ENCODE results near the gene CTBS.

CTBS gene

DNA sequence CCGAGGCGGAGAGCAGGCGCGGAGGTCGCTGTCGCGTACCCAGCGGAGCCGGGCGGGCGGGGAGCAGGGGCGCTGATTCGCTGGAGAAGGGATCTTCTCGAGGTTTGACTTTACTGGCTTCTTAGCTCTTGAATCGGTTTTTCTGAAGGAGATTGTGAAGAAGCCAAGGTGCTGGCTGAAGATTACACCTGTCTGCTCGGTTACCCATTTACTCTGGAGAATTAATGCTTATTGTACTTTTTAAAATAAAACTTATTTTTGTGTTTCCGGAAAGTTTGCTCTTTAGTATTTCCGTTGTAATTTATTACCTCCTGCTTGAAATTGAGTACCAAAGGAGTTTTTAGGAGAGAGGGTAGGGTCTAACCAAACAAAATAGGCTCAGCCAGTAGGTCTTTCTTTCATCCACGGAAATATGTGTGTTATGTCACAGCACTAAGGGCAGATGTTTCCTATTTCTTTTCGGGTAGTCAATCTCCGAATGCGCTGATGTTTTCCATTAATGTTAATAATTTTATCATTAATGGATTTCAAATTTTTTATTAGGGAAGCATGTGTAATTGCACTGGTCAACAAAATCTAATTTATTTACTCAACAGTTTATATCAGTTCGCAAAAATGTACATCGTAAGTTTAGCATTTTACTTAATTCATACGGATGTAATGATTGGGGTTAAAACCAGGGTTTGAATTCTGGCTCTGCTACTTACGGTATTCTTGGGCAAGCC, 67.3 kb downstream of the CTBS start:
- TF ChIP-seq, protein P1, sequence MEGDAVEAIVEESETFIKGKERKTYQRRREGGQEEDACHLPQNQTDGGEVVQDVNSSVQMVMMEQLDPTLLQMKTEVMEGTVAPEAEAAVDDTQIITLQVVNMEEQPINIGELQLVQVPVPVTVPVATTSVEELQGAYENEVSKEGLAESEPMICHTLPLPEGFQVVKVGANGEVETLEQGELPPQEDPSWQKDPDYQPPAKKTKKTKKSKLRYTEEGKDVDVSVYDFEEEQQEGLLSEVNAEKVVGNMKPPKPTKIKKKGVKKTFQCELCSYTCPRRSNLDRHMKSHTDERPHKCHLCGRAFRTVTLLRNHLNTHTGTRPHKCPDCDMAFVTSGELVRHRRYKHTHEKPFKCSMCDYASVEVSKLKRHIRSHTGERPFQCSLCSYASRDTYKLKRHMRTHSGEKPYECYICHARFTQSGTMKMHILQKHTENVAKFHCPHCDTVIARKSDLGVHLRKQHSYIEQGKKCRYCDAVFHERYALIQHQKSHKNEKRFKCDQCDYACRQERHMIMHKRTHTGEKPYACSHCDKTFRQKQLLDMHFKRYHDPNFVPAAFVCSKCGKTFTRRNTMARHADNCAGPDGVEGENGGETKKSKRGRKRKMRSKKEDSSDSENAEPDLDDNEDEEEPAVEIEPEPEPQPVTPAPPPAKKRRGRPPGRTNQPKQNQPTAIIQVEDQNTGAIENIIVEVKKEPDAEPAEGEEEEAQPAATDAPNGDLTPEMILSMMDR (conservative IDR thresholded peaks at IDR 0.05; ENCODE audit: low read length) = no peak
- TF ChIP-seq EZH2phosphoT487 (IDR thresholded peaks at IDR 0.05; ENCODE audit: borderline replicate concordance) = no peak
- Histone ChIP-seq H3F3A (ENCODE audit: low read depth) (peaks cover 7% of the 10 kb centered on the region), H3K4me3 (ENCODE audit: low read length, poor library complexity, severe bottlenecking) (peak overlapping the region; percentile 96), H3K36me3 (ENCODE audit: insufficient read depth, low read length) (no peaks in the 10 kb centered on the region), H3K27me3 (ENCODE audit: insufficient read depth, low read length, poor library complexity, severe bottlenecking) (no peaks in the 10 kb centered on the region), H3K4me2 (ENCODE audit: low read depth, low read length, poor library complexity, severe bottlenecking) (peak overlapping the region; percentile 81), H3K9me3 (ENCODE audit: insufficient read depth, low read depth, low read length) (peaks cover 2% of the 10 kb centered on the region; the same call in 1 of the 2 replicates), H4K20me1 (ENCODE audit: insufficient read depth, low read length, poor library complexity, severe bottlenecking) (peaks cover 42% of the 10 kb centered on the region), H2AFZ (ENCODE audit: low read length) (peak overlapping the region; percentile 96), H3K9me2 (replicated peaks; ENCODE audit: low read depth, low read length) (no peaks in the 10 kb centered on the region), H3K9ac (ENCODE audit: low read depth, low read length, poor library complexity, severe bottlenecking) (peak overlapping the region; percentile 94), H3K79me2 (ENCODE audit: insufficient read depth, low read length) (peaks cover 43% of the 10 kb centered on the region), H3K4me1 (ENCODE audit: insufficient read depth, low read length, poor library complexity, severe bottlenecking) (peaks cover 31% of the 10 kb centered on the region)

DNA sequence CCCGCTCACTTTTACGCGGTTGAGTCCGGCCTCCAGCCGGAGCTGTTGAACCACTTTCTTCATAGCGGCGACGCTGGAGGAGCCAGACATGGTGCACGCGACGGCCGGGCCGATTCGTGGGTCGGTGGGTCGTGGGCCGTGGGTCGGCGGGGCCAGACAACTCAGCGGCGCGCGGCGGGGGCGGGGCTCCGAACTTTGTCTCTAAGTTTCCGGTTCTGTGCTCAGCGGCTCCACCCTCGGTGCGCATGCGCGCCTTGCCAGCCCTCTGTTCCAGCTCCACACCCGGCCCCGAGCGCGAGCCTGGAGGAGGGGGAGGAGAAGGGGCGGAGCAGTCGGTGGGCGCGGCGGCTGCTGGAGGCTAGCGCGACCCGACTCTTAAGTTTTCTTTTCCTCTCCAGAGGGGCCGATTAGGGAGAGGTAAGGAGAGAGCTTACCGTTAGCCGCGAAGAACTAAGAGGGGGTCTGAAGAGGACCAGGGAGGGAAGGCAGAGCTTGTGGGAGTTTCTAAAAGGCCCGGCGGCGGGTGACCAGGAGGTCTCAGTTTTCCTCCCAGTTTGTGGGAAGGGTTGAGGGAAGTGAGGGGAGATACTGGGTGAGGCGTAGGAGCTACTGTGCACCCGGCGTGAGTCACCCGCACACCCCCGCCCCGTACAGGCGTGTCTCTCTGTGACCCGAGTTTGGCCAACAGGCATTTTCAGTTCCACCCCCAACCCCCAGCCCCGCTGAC, 68.1 kb downstream of the CTBS start, which contains the start of the genes GNG5 and SPATA1:
GNG5 (minus strand) TSS at position 580 of the 727 bp plus-strand sequence; CDS start at position 90, 490 bp downstream.
SPATA1 (plus strand) TSS at position 385 of the 727 bp plus-strand sequence. CDS start 9,974 bp downstream, outside the sequence.
- peaks cover 49% of the 10 kb centered on the region for H4K20me1 ChIP-seq (ENCODE audit: insufficient read depth, low read length, poor library complexity, severe bottlenecking)
- H3F3A ChIP-seq (ENCODE audit: low read depth) = peaks cover 7% of the 10 kb centered on the region
- peak within 1 kb of the TSS; percentile 96 for H3K4me3 ChIP-seq (ENCODE audit: low read length, poor library complexity, severe bottlenecking)
- H3K9me2 ChIP-seq (replicated peaks; ENCODE audit: low read depth, low read length) = no peaks in the 10 kb centered on the region
- peak within 1 kb of the TSS; percentile 96 for H2AFZ ChIP-seq (ENCODE audit: low read length)
- peaks cover 2% of the 10 kb centered on the region; the same call in 1 of the 2 replicates for H3K9me3 ChIP-seq (ENCODE audit: insufficient read depth, low read depth, low read length)
- H3K4me2 ChIP-seq (ENCODE audit: low read depth, low read length, poor library complexity, severe bottlenecking) = peak within 1 kb of the TSS; percentile 83
- H3K79me2 ChIP-seq (ENCODE audit: insufficient read depth, low read length) = peaks cover 51% of the 10 kb centered on the region
- H3K9ac ChIP-seq (ENCODE audit: low read depth, low read length, poor library complexity, severe bottlenecking) = peak within 1 kb of the TSS; percentile 94
- peaks cover 5% of the 10 kb centered on the region for H3K36me3 ChIP-seq (ENCODE audit: insufficient read depth, low read length)
- TF ChIP-seq EZH2phosphoT487 (IDR thresholded peaks at IDR 0.05; ENCODE audit: borderline replicate concordance) = no peak
- TF ChIP-seq, protein P1 (conservative IDR thresholded peaks at IDR 0.05; ENCODE audit: low read length) = no peak
- H3K27me3 ChIP-seq (ENCODE audit: insufficient read depth, low read length, poor library complexity, severe bottlenecking) = no peaks in the 10 kb centered on the region
- peaks cover 37% of the 10 kb centered on the region for H3K4me1 ChIP-seq (ENCODE audit: insufficient read depth, low read length, poor library complexity, severe bottlenecking)

DNA sequence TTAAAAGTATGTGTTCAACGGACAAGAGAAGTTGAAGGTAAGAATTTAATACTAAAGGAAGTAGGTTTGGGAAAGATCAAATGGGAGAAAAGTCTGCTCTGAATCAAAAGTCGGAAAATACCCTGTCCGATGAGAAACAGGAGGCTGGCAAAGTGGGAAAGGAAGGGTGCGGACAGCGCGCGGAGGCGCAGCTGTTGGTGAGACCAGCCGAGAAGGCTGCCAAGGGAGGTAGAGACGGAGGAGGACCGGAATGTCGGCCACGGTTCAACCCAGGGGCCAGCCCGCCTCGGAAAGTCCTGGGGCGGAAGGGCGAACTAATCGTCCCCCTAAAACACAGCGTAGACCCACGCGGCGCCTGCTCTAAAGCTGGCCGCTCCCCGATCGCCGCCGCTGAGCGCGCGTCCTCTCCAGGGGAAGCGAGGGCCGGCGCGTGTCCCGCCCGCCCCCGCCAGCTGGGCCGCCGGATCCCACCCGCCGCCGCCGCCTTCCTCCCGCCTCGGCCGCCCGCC, 68.7 kb downstream of the CTBS start:
- Histone ChIP-seq H3K9me2 (replicated peaks; ENCODE audit: low read depth, low read length) (no peaks in the 10 kb centered on the region), H3K4me2 (ENCODE audit: low read depth, low read length, poor library complexity, severe bottlenecking) (peak overlapping the region; percentile 83), H3F3A (ENCODE audit: low read depth) (peaks cover 7% of the 10 kb centered on the region), H3K27me3 (ENCODE audit: insufficient read depth, low read length, poor library complexity, severe bottlenecking) (no peaks in the 10 kb centered on the region), H3K36me3 (ENCODE audit: insufficient read depth, low read length) (peaks cover 9% of the 10 kb centered on the region), H3K9ac (ENCODE audit: low read depth, low read length, poor library complexity, severe bottlenecking) (peak overlapping the region; percentile 94), H2AFZ (ENCODE audit: low read length) (peak overlapping the region; percentile 88), H3K4me3 (ENCODE audit: low read length, poor library complexity, severe bottlenecking) (peak overlapping the region; percentile 96), H4K20me1 (ENCODE audit: insufficient read depth, low read length, poor library complexity, severe bottlenecking) (peaks cover 55% of the 10 kb centered on the region), H3K79me2 (ENCODE audit: insufficient read depth, low read length) (peaks cover 57% of the 10 kb centered on the region), H3K9me3 (ENCODE audit: insufficient read depth, low read depth, low read length) (peaks cover 2% of the 10 kb centered on the region; the same call in 1 of the 2 replicates), H3K4me1 (ENCODE audit: insufficient read depth, low read length, poor library complexity, severe bottlenecking) (peaks cover 43% of the 10 kb centered on the region)
- TF ChIP-seq, protein P1 (conservative IDR thresholded peaks at IDR 0.05; ENCODE audit: low read length) = no peak
- no peak for TF ChIP-seq EZH2phosphoT487 (IDR thresholded peaks at IDR 0.05; ENCODE audit: borderline replicate concordance)

All from Loucy (cell line).